ENCODE results near the gene HHAT.

HHAT gene

GRCh38 chr1:210702506-210702905 is 373.8 kb downstream of the HHAT start:
- in situ Hi-C loops (cut with MboI; ENCODE audit: low sequenced_read_pairs, unreplicated experiment), result no loop called here
- DNase-seq (ENCODE audit: low spot score), result no peak
- TF ChIP-seq CTCF (IDR thresholded peaks at IDR 0.05; ENCODE audit: borderline replicate concordance, control extremely low read depth, extremely low read depth, insufficient read depth, missing control alignments), result no peak

- no peak for TF ChIP-seq CTCF (IDR thresholded peaks at IDR 0.05; ENCODE audit: borderline replicate concordance, control extremely low read depth, extremely low read depth, insufficient read depth, missing control alignments)
- no peak for DNase-seq (ENCODE audit: low spot score)
- in situ Hi-C loops (cut with MboI; ENCODE audit: low sequenced_read_pairs, unreplicated experiment), result no loop called here
Measured at GRCh38 chr1:210703593-210703992, 374.9 kb downstream of the HHAT start.

GRCh38 chr1:210705086-210705485 is 376.4 kb downstream of the HHAT start:
- no peak for DNase-seq (ENCODE audit: low spot score)
- TF ChIP-seq CTCF (IDR thresholded peaks at IDR 0.05; ENCODE audit: borderline replicate concordance, control extremely low read depth, extremely low read depth, insufficient read depth, missing control alignments), result no peak
- in situ Hi-C loops (cut with MboI; ENCODE audit: low sequenced_read_pairs, unreplicated experiment), result no loop called here

- TF ChIP-seq CTCF (IDR thresholded peaks at IDR 0.05; ENCODE audit: borderline replicate concordance, control extremely low read depth, extremely low read depth, insufficient read depth, missing control alignments), result no peak
- in situ Hi-C loops (cut with MboI; ENCODE audit: low sequenced_read_pairs, unreplicated experiment), result no loop called here
- DNase-seq (ENCODE audit: low spot score), result no peak
Measured at GRCh38 chr1:210706246-210706645, 377.5 kb downstream of the HHAT start.

- no peak for TF ChIP-seq CTCF (IDR thresholded peaks at IDR 0.05; ENCODE audit: borderline replicate concordance, control extremely low read depth, extremely low read depth, insufficient read depth, missing control alignments)
- DNase-seq (ENCODE audit: low spot score), result no peak
- in situ Hi-C loops (cut with MboI; ENCODE audit: low sequenced_read_pairs, unreplicated experiment), result no loop called here
Measured at GRCh38 chr1:210707300-210708240, 378.9 kb downstream of the HHAT start.

GRCh38 chr1:210709701-210710100 is 381.0 kb downstream of the HHAT start:
- in situ Hi-C loops (cut with MboI; ENCODE audit: low sequenced_read_pairs, unreplicated experiment), result no loop called here
- TF ChIP-seq CTCF (IDR thresholded peaks at IDR 0.05; ENCODE audit: borderline replicate concordance, control extremely low read depth, extremely low read depth, insufficient read depth, missing control alignments), result no peak
- no peak for DNase-seq (ENCODE audit: low spot score)

Data from GM13976 (cell line).